Psoas muscle (tissue), 8 donors: ENCODE data around the gene SH3BP2. TPM values are rescaled to one million over a fixed set of nuclear protein-coding genes. Genes with fewer than 3 reads are reported as not detected.

Source experiments
- ATAC-seq, 4 donors: fragments of 200-7000 bp; cut with Tn5 transposase; one replicate each; pipeline ENCODE4 v1.9.1; 2020; ENCODE audit warnings: moderate library complexity in 3 of 4, mild to moderate bottlenecking in 2 of 4
- DNase-seq, 2 donors: peaks; one replicate each; pipeline ENCODE4 v3.0.0-alpha.2; 2020
- H3K27ac ChIP-seq: fragments of 200-600 bp; one replicate; pipeline ENCODE4 v1.8.0; 2022
- H3K27me3 ChIP-seq, 3 donors: fragments of 200-600 bp in 1 of 3; one replicate each; pipeline versions ENCODE4 v1.6.1 to v1.8.0; 2013 to 2022; ENCODE audit warnings: low read length in 2 of 3, mild to moderate bottlenecking in 2 of 3, moderate library complexity in 1 of 3; ENCODE audit not compliant: insufficient read depth in 3 of 3
- H3K36me3 ChIP-seq, 2 donors: fragments of 200-600 bp in 1 of 2; one replicate each; pipeline versions ENCODE4 v1.6.1 to v1.8.0; 2013 to 2022; ENCODE audit warnings: low read depth in 1 of 2, mild to moderate bottlenecking in 1 of 2, moderate library complexity in 1 of 2; ENCODE audit not compliant: insufficient read depth in 1 of 2
- H3K4me1 ChIP-seq: fragments of 200-600 bp; one replicate; pipeline ENCODE4 v1.8.0; 2022
- H3K4me3 ChIP-seq: fragments of 200-600 bp; one replicate; pipeline ENCODE4 v1.8.0; 2022; ENCODE audit warnings: mild to moderate bottlenecking
- H3K9me3 ChIP-seq: fragments of 200-600 bp; one replicate; pipeline ENCODE4 v1.8.0; 2022
- CTCF ChIP-seq: fragments of 200-600 bp; IDR thresholded peaks from one replicate; pipeline ENCODE4 v1.8.0; 2022; ENCODE audit warnings: antibody characterized with exemption
- WGBS, 3 donors: extraction: QIAGEN DNeasy Blood & Tissue Kit; methylation state at CpG; one replicate each; pipeline versions ENCODE4 v1.1.6 to v1.1.7; 2013; 5-methylcytosine and 5-hydroxymethylcytosine counted together
- intact Hi-C, 2 donors: fragments of 100-400 bp; cut with DNase I; formaldehyde crosslinking; loops; one replicate each; pipeline versions ENCODE4 v1.11.0 to v1.14.2; 2022
- polyA plus RNA-seq, 3 donors: library from polyadenylated mRNA; stranded (reverse); fragments of 200-250 nt; gene quantifications; one replicate each; pipeline ENCODE4 v1.2.3, GENCODE V29; 2013
- total RNA-seq, 4 donors: library from RNA; stranded (reverse); fragmentation: NEBNext Ultra II Directional in 2 of 4; extraction: Animal tissue kit (Norgen Biotek cat#: 25700) in 2 of 4; gene quantifications; one replicate each; pipeline versions ENCODE4 v1.2.1 to v1.2.4, GENCODE V29; 2021 to 2023
- donor health status: healthy with polysubstance abuse.
- donor health status: DM: no; HTN: no; CAD: no; lungs with moderate emphysema.
- donor health status: Bipolar disorder and iron deficiency.
- donor health status: healthy.
- donor health status: DM: yes; HTN: yes; CAD: no.
- donor health status: DM: no; HTN: no; CAD: no.
- donor health status: DM: no; HTN: no; CAD: no.
- donor health status: DM: yes; HTN: yes; CAD: no.

Gene SH3BP2
- total and polyA plus RNA-seq, 7 donors, result 7.1 to 18.1 (median 13.1) TPM

- DNase-seq (peak in 1 of 2 donors; percentile 38), ATAC-seq (no peak)
- Histone ChIP-seq H3K36me3 (peaks cover 2 to 79% of the 10 kb centered on the region in 2 donors), H3K27me3 (no peaks in the 10 kb centered on the region), H3K9me3 (no peaks in the 10 kb centered on the region), H3K4me3 (no peak overlapping the region), H3K4me1 (no peaks in the 10 kb centered on the region), H3K27ac (no peak overlapping the region)
- 79 to 89% (median 88%) methylated on average over 20 to 24 of the region's 24 CpGs for WGBS, 3 donors
- TF ChIP-seq CTCF, result no peak
- intact Hi-C loops, result no loop called here
These were observed 35.2 kb downstream of the SH3BP2 start for GRCh38 chr4:2827874-2828751.

GRCh38 chr4:2828758-2829181 lies 35.9 kb downstream of the SH3BP2 start:
- no peaks in the 10 kb centered on the region for H3K9me3 ChIP-seq
- no peaks in the 10 kb centered on the region for H3K27me3 ChIP-seq
- no peak for TF ChIP-seq CTCF
- peaks cover 0 to 82% of the 10 kb centered on the region in 2 donors for H3K36me3 ChIP-seq
- H3K4me3 ChIP-seq, result no peak overlapping the region
- H3K4me1 ChIP-seq, result no peaks in the 10 kb centered on the region
- peak in 1 of 2 donors; percentile 36 for DNase-seq
- WGBS, 3 donors, result 88 to 91% (median 91%) methylated on average over 17 of the region's 17 CpGs
- no peak overlapping the region for H3K27ac ChIP-seq
- ATAC-seq, result no peak
- intact Hi-C loops, result no loop called here

- DNase-seq, result peak in 1 of 2 donors; percentile 50
- Histone ChIP-seq H3K27me3 (no peaks in the 10 kb centered on the region), H3K9me3 (no peaks in the 10 kb centered on the region), H3K36me3 (peaks cover 0 to 83% of the 10 kb centered on the region in 2 donors), H3K4me1 (no peaks in the 10 kb centered on the region), H3K4me3 (no peak overlapping the region), H3K27ac (no peak overlapping the region)
- no peak for ATAC-seq
- WGBS, 3 donors, result 90 to 93% (median 93%) methylated on average over 16 to 18 of the region's 18 CpGs
- TF ChIP-seq CTCF, result no peak
- intact Hi-C loops, result no loop called here
These were observed 36.5 kb downstream of the SH3BP2 start for GRCh38 chr4:2829321-2829932.

GRCh38 chr4:2829933-2830451 lies 37.1 kb downstream of the SH3BP2 start:
- intact Hi-C loops, result no loop called here
- DNase-seq, result peak in 1 of 2 donors; percentile 32
- no peak overlapping the region for H3K27ac ChIP-seq
- H3K36me3 ChIP-seq, result peaks cover 0 to 82% of the 10 kb centered on the region in 2 donors
- no peak for TF ChIP-seq CTCF
- 93 to 95% (median 95%) methylated on average over 17 to 19 of the region's 19 CpGs for WGBS, 3 donors
- no peaks in the 10 kb centered on the region for H3K9me3 ChIP-seq
- no peak overlapping the region for H3K4me3 ChIP-seq
- ATAC-seq, result no peak
- no peaks in the 10 kb centered on the region for H3K4me1 ChIP-seq
- no peaks in the 10 kb centered on the region for H3K27me3 ChIP-seq
